GM21786 (cell line): ENCODE measurements around the gene SLC12A4.

ENCODE experiments used
- ATAC-seq: cut with Tn5 transposase; IDR thresholded peaks from one replicate; pipeline ENCODE4 v1.9.1; 2021; ENCODE audit not compliant: unreplicated experiment

Gene SLC12A4

GRCh38 chr16:67963662-67964321 is 4.6 kb downstream of the SLC12A4 start:
- no peak for ATAC-seq

- ATAC-seq, result no peak
Observed at GRCh38 chr16:67963292-67963661, 5.2 kb downstream of the SLC12A4 start.

- ATAC-seq, result no peak
Observed at GRCh38 chr16:67962135-67962534, 6.3 kb downstream of the SLC12A4 start.

GRCh38 chr16:67961551-67961957 is 6.9 kb downstream of the SLC12A4 start:
- no peak for ATAC-seq

GRCh38 chr16:67959536-67960329 is 8.7 kb downstream of the SLC12A4 start:
- no peak for ATAC-seq

GRCh38 chr16:67957622-67958021 is 10.8 kb downstream of the SLC12A4 start:
- ATAC-seq, result no peak

- no peak for ATAC-seq
Observed at GRCh38 chr16:67954421-67955196, 13.8 kb downstream of the SLC12A4 start.

- ATAC-seq, result no peak
Observed at GRCh38 chr16:67953641-67954375, 14.6 kb downstream of the SLC12A4 start.

- ATAC-seq, result no peak
Observed at GRCh38 chr16:67951485-67951884, 17.0 kb downstream of the SLC12A4 start.

- ATAC-seq, result no peak
Observed at GRCh38 chr16:67950335-67950843, 18.0 kb downstream of the SLC12A4 start.

- ATAC-seq, result no peak
Observed at GRCh38 chr16:67949645-67950044, 18.8 kb downstream of the SLC12A4 start.

GRCh38 chr16:67948015-67948414 is 20.4 kb downstream of the SLC12A4 start:
- no peak for ATAC-seq

- ATAC-seq, result no peak
Observed at GRCh38 chr16:67946966-67947558, 21.4 kb downstream of the SLC12A4 start.

- ATAC-seq, result no peak
Observed at GRCh38 chr16:67946128-67946569, 22.3 kb downstream of the SLC12A4 start.

GRCh38 chr16:67945392-67945933 is 23.0 kb downstream of the SLC12A4 start:
- ATAC-seq, result no peak

GRCh38 chr16:67944690-67945391 is 23.6 kb downstream of the SLC12A4 start:
- no peak for ATAC-seq

- no peak for ATAC-seq
Observed at GRCh38 chr16:67943619-67944504, 24.6 kb downstream of the SLC12A4 start, which contains the start of gene LCAT. Gene LCAT, minus strand, starts transcription at chr16:67944120. Its CDS starts 19 bp downstream, at chr16:67944101.

- ATAC-seq, result no peak
Observed at GRCh38 chr16:67943256-67943618, 25.2 kb downstream of the SLC12A4 start.
